Mucosa of stomach (tissue), 1 donor: ENCODE data around the gene CSRP2.

Experiments used
- H3K27me3 ChIP-seq: one replicate; pipeline ENCODE4 v1.7.0; 2013; ENCODE audit warnings: mild to moderate bottlenecking, low read length; ENCODE audit not compliant: control insufficient read depth, insufficient read depth
- H3K36me3 ChIP-seq: one replicate; pipeline ENCODE4 v1.7.0; 2013; ENCODE audit warnings: low read length; ENCODE audit not compliant: control insufficient read depth, insufficient read depth
- H3K4me1 ChIP-seq: one replicate; pipeline ENCODE4 v1.7.0; 2013; ENCODE audit warnings: mild to moderate bottlenecking, low read length; ENCODE audit not compliant: control insufficient read depth, insufficient read depth
- H3K4me3 ChIP-seq: one replicate; pipeline ENCODE4 v1.7.0; 2013; ENCODE audit warnings: low read length
- H3K9ac ChIP-seq: one replicate; pipeline ENCODE4 v1.7.0; 2013; ENCODE audit warnings: mild to moderate bottlenecking, low read length, moderate library complexity
- H3K9me3 ChIP-seq: one replicate; pipeline ENCODE4 v1.7.0; 2013; ENCODE audit warnings: mild to moderate bottlenecking, low read length, moderate library complexity; ENCODE audit not compliant: control insufficient read depth
- donor health status: Pancreatic carcinoma.

Gene CSRP2

DNA sequence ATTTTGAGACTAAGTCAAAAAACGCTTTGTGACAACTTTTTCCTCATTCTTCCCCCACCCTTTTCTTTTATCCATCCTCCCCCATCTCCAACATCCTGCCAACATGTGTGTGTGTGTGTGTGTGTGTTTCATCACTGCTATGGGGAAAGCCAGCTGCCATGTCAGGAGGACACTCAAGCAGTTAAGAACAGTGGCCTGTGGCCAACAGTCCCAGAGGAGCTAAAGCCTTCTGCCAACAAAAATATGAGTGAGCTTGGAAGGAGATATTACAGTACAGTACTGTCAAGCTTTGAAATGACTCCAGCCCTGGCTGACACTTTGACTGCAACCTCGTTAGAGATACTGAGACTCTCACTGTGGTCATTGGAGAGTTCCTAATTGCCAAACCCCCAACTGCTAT lies 5.0 kb upstream of the CSRP2 start:
- Histone ChIP-seq H3K36me3 (no peaks in the 10 kb centered on the region), H3K9me3 (no peaks in the 10 kb centered on the region), H3K4me1 (peaks cover 10% of the 10 kb centered on the region), H3K27me3 (peaks cover under 1% of the 10 kb centered on the region), H3K9ac (no peak overlapping the region), H3K4me3 (no peak overlapping the region)

DNA sequence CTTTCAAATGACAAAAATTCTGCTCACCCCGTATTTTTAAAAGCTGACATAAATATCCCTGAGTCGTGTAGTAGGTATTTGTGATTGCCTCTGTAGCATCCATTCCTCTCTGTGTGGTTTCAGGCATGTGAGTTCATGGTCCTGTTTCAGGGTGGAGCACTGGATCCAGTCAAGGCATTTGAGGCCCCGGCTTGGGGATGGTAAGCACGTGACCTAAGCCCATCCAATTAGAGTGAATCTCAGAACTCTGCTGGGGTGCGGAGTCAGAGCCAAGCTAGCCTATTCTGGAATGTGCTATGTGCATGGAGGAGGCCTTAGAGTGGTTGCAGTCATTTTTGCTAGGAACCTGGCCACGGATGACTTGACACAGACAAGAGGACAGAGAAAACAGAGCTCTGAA lies 4.3 kb upstream of the CSRP2 start:
- H3K36me3 ChIP-seq = no peaks in the 10 kb centered on the region
- peaks cover 7% of the 10 kb centered on the region for H3K27me3 ChIP-seq
- no peak overlapping the region for H3K9ac ChIP-seq
- no peak overlapping the region for H3K4me3 ChIP-seq
- H3K9me3 ChIP-seq = no peaks in the 10 kb centered on the region
- peaks cover 13% of the 10 kb centered on the region for H3K4me1 ChIP-seq

DNA sequence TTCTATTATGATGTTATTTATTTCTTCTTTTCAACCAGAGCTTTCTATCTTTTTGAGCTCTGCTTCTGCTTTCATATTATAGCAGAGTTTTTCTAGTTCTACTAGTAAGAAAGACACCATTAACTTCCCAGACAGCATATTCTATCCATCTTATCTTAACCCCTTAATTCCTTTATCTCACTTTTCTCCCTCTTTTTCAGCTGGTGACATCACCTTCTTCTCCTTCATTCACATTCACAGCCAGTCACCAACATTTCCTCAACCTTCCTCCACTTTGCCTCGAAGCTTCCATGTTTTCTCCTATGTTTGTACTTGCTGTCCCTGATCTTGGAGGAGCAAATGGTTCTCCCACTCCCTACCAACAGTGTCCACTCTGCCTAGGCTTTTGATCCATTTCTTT lies 3.5 kb upstream of the CSRP2 start:
- Histone ChIP-seq H3K4me3 (no peak overlapping the region), H3K9ac (no peak overlapping the region), H3K27me3 (peaks cover 9% of the 10 kb centered on the region), H3K36me3 (no peaks in the 10 kb centered on the region), H3K9me3 (no peaks in the 10 kb centered on the region), H3K4me1 (peaks cover 13% of the 10 kb centered on the region)

DNA sequence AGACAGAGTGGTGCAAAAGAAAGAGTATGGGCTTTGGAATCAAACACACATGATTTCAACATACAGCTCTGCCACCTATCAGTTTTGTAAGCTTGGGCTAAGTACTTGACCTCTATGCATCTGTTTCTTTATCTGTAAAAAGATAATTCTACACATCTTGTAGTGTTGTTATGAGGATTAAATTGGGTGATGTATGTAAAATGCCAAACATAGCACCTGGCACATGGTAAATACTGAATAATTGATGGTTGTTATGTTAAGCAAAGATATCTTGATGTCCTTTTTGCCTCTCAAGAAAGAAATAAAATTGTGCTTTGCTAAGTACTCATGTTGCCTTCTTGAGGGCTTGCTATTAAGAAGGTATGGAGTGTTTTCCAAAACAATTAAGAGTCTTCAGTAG lies 2.3 kb upstream of the CSRP2 start:
- Histone ChIP-seq H3K27me3 (peaks cover 15% of the 10 kb centered on the region), H3K36me3 (no peaks in the 10 kb centered on the region), H3K9ac (no peak overlapping the region), H3K4me3 (no peak overlapping the region), H3K9me3 (no peaks in the 10 kb centered on the region), H3K4me1 (peaks cover 13% of the 10 kb centered on the region)

DNA sequence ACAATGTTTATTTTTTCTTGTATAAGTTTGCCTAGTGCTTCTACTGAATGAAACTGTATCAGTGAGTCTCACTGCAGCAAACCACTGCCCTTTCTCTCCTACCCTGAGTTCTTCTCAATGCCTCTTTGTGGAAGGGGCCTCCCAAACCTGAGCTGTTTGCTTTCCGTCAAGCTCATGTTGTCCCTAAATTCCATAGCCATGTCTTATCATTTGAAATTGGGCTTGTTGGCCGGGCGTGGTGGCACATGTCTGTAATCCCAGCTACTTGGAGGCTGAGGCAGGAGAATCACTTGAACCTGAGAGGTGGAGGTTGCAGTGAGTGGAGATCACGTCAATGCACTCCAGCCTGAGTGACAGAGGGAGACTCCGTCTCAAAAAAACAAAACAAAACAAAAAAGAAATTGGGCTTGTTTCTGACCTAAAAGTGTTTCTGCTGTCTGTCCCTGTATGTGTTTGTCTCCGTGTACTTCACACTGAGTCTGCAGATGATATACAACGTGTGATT lies 1.8 kb upstream of the CSRP2 start:
- Histone ChIP-seq H3K4me1 (peaks cover 13% of the 10 kb centered on the region), H3K9me3 (no peaks in the 10 kb centered on the region), H3K9ac (no peak overlapping the region), H3K4me3 (no peak overlapping the region), H3K27me3 (peaks cover 15% of the 10 kb centered on the region), H3K36me3 (no peaks in the 10 kb centered on the region)

DNA sequence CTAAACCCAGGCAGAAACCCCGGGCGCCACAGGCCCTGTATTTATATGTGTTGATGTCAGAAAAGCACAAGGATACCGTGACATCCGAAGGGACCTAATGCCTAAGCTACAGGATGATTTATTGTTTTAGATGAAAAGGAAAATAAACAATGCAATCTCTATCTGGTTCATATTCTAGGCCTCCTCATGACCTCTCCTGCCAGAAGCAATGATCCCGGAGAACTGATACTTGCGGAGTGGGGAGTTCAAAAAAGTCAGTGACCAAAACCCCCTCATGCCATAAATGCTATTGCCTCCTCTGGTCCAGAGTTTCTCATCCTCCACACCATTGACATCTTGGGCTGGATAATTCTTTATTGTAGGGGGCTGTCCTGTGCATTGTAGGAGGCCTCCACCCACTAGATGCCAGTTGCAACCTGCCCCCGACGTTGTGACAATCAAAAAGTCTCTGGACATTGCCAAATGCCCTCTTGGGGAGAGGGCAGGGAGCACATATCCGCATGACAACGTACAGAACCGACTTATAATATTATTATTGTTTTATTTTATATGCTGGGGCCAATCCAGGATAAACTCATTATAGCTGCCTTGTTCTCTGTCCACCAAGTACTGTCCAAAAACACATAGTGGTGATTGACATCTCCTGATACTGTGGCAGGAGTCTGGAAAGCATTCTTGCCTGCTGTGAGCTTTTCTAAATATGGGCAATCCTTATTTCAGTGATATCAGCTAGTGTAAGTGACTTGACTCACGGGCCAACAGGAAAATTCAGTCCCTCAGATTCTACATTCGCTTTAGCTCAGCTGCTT lies 1.1 kb upstream of the CSRP2 start:
- H3K4me3 ChIP-seq = no peak overlapping the region
- peak overlapping the region; percentile 58 for H3K9ac ChIP-seq
- peaks cover 15% of the 10 kb centered on the region for H3K27me3 ChIP-seq
- H3K4me1 ChIP-seq = peaks cover 13% of the 10 kb centered on the region
- no peaks in the 10 kb centered on the region for H3K9me3 ChIP-seq
- H3K36me3 ChIP-seq = no peaks in the 10 kb centered on the region

DNA sequence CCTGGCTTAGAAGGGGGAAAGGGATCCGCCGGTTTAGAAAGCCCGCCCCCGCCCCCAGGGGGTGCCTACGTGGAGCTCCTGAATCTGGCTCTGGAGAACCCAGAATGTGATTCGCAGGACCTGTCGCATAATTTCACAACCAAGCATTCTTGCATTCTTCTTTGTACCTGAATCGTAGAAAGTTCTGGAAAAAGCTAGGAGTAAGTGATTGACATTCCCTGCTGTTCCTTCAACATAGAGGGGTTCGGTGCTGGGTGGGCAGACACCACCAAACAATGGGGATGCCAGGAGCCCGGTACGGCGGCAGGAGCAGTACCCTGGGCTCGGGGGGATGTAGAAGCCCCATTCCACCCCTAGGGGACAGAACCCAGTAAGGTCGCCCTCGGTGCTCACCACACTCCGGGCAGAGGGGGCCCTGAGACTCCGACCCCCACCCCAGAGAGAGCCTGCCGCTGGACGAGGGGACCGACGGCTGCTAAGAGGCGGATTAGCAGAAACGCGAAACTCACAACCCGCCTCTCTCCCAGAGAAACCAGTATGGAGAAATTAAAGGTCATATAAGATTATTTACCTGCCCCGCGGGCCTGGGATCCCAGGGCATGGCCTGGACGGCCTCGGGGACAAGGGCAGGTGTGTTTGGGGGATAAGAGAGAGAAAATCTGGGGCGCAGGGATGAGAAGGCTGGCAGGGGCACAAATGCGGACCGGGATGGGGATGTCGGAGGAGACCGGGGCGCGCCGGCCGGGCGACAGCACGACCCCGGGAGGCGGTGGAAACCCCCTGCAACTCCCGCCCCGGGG lies 520 bp downstream of the CSRP2 start:
- Histone ChIP-seq H3K27me3 (peaks cover 15% of the 10 kb centered on the region), H3K4me1 (peaks cover 13% of the 10 kb centered on the region), H3K36me3 (no peaks in the 10 kb centered on the region), H3K9ac (peak overlapping the region; percentile 65), H3K4me3 (peak overlapping the region; percentile 28), H3K9me3 (no peaks in the 10 kb centered on the region)

DNA sequence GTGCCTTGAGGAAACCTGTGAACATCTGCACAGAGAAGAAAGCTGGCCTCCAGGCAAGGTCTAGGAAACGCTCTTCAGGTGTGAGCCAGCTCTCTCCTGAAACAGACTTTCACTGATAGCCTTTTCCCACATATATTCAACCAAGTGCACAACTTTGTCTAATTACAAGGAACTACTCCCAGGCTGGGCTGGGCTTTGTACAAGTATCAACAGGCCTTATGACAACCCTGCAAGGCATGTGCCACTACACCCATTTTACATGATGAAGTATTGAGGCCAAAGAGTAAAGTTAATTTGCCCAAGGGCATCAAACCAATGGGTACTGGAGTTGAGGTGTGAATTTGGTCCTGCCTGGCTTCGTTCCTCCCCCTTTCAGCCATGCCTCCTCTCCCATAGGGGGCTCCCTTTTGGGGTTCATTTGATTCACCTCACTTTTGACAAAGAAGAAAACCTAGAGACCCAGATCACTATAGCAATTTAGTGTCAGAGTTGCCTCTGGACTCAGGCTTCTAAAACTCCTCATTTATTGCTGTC lies 2.1 kb downstream of the CSRP2 start:
- H3K9me3 ChIP-seq = no peaks in the 10 kb centered on the region
- H3K36me3 ChIP-seq = no peaks in the 10 kb centered on the region
- peaks cover 15% of the 10 kb centered on the region for H3K27me3 ChIP-seq
- H3K4me3 ChIP-seq = no peak overlapping the region
- peaks cover 13% of the 10 kb centered on the region for H3K4me1 ChIP-seq
- H3K9ac ChIP-seq = no peak overlapping the region

DNA sequence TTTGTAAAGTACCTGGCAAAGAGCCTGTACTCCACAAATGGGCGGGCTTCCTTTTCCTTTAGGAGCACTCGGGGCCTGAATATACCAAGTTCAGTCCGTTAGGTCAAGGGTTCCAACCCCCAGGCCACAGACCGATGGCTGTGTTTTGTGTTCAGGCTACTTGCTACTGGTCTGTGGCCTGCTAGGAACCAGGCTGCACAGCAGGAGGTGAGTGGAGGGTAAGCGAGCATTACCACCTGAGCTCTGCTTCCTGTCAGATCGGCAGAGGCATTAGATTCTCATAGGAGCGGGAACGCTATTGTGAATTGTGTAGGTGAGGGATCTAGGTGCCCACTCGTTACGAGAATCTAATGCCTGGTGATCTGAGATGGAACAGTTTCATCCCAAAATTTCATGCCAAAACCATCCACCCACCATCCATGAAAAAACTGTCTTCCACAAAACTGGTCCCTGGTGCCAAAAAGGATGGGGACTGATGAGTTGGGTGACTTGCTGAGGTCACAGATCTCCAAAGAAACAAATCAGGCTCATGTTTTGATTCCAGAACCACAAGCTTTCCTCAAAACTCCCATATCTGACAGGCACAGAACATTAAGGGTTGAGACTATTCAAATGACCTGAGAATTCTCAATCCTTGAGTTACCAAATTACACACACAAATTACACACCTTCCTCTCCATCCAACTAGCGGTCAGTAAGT lies 4.2 kb downstream of the CSRP2 start:
- no peaks in the 10 kb centered on the region for H3K9me3 ChIP-seq
- H3K36me3 ChIP-seq = no peaks in the 10 kb centered on the region
- peaks cover 9% of the 10 kb centered on the region for H3K4me1 ChIP-seq
- H3K4me3 ChIP-seq = no peak overlapping the region
- peaks cover 15% of the 10 kb centered on the region for H3K27me3 ChIP-seq
- H3K9ac ChIP-seq = no peak overlapping the region

DNA sequence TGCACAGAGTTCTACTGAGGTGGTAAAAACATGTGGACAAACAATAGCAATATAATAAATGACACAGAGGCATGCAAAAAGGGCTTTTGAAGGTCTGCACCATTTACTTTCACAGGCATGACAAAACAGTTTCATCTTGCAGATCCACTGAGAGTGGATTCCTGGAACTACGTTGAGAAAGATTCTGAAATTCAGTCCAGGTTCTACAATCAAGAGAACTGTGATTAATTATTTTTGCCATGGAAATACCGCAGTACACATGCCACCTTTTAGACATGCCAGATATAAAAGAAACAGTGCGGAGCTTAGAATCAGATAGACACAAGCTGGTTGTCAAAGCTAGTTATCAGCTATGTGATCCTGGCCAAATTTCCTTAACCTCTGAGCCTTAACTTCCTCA lies 4.8 kb downstream of the CSRP2 start:
- H3K9me3 ChIP-seq = no peaks in the 10 kb centered on the region
- H3K27me3 ChIP-seq = peaks cover 15% of the 10 kb centered on the region
- H3K9ac ChIP-seq = no peak overlapping the region
- no peak overlapping the region for H3K4me3 ChIP-seq
- H3K36me3 ChIP-seq = no peaks in the 10 kb centered on the region
- H3K4me1 ChIP-seq = peaks cover 7% of the 10 kb centered on the region

DNA sequence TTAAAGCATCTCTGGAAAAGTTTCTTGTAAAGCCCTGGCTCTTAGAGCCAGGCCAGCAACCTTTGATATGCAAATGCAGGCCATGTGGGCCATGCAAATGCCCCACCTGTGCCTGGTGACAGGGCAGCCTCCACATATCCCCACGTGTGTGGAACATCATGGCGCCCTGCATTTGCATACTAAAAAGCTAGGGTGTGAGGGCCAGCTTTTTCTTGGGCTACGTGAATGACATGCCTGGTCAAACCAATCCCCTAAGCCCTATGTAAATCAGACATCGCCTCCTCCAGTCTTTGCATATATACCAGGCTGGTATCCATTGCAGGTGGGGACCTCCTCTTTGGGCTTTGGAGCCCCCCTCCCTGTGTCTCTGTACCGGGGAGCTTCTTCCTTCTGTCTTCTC lies 6.4 kb downstream of the CSRP2 start:
- Histone ChIP-seq H3K9ac (no peak overlapping the region), H3K9me3 (no peaks in the 10 kb centered on the region), H3K27me3 (peaks cover 6% of the 10 kb centered on the region), H3K36me3 (no peaks in the 10 kb centered on the region), H3K4me1 (peaks cover 4% of the 10 kb centered on the region), H3K4me3 (no peak overlapping the region)
